GM18517 (cell line): ENCODE data around the gene VPS8.

ENCODE experiments used
- ATAC-seq: cut with Tn5 transposase; IDR thresholded peaks from one replicate; pipeline ENCODE4 v1.9.1; 2021; ENCODE audit warnings: mild to moderate bottlenecking, moderate library complexity; ENCODE audit not compliant: unreplicated experiment

Gene VPS8

DNA sequence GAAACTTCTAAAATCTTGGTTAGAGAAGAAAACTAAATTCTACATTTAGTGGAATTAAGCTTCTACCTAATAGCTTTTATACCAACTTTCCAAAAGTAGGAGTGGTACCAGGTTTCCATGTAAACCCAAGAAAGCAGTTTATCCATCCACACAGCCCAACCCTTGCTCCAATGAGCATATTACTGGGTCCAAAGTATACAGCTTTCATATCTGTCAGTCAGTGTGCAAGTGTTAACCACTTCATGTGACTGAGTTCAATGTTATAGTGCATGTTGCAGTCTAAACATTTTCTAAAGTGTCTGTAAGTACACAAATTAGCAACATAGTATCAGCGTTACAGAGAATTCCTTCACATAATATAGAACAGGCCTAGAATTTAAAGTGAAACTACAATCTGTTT lies 267.7 kb downstream of the VPS8 start:
- ATAC-seq, result no peak

DNA sequence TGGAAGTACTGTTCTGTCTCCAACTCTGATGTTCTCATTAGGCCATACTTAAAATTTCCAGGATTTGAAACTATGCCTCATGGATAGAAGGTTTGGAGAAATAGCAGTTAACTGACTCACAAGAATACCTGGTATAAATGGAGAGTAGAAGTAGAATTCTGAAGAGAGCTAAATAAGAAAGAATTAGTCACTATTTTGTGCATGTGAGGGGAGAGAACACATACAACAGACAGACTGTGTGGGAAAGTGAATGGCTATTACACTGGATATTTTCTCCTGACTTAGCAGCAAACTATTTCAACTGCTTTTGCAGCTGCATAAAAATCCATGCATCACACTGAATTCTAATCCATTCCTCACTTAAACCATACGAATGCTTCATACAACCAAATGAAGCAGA lies 269.6 kb downstream of the VPS8 start:
- no peak for ATAC-seq

DNA sequence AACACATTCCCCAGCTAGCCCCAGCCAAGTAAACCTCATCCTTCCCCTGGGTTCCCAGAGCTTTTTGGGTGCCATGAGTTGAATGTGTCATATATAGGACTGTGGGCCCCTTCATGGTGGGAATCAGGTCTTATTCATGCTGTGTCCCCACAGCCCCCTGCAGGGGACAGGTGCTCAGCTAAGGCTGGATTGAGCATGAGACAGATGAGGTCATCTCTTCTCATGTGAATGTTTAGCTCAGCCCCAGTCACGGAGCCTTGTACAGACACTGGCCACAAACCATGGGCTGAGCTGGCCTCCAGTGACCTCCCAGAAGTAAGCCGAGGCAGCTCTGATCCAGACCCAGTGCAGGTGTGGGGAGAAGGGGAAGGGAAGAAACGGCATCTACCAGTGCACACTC lies 270.2 kb downstream of the VPS8 start:
- no peak for ATAC-seq

DNA sequence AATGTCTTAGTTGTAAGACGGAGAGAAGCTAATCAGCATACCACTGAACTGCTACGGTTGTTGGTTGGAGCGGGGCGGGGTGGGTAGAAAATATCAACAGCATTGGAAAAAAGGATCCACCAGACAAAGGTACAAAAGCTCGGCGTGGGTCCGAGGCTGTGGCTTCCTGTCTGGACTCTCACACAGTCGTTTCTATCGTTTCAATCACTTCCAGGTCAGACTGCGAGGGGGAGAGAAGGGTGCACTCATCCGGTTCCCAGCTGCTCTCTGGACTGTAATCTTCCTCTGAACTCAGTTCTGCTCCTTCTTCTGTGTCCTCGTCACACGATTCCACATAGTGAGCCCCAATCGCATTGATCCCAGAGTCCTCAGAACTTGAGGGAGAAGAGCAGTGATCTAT lies 270.9 kb downstream of the VPS8 start:
- no peak for ATAC-seq

GRCh38 chr3:185084402-185084801 lies 272.4 kb downstream of the VPS8 start:
- no peak for ATAC-seq

DNA sequence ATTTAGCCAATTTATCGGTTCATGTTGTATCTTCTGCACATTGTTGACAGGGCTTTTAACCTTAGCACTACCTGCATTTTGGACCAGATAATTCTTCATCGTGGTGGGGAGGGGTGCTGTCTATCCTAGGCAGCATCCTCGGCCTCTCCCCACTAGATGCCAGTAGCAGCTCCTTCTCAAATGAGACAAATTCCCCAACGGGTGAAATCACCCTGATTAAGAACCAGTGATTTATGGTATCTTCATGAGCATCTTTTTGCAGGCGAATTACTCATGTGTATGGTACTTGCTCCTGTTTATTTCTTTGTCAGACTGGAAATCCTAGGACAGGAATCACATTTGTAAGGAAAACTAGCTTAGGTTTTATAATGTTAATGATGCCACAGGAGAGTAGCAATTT lies 272.9 kb downstream of the VPS8 start:
- ATAC-seq, result no peak

DNA sequence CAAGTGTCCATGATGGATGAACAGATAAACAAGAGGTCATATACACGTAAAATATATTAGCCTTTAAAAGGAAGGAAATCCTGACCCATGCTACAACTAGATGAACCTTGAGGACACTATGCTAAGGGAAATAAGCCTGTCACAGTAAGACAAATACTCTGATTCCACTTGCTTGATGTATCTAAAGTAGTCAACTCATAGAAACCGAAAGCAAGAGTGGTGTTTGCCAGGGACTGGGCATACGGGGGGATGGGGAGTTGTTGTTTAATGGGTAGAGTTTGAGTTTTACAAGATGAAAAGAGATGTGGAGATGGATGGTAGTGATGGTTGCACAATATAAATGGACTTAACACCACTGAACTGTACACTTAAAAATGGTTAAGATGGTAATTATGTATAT lies 275.5 kb downstream of the VPS8 start:
- ATAC-seq, result no peak

- ATAC-seq, result no peak
Observed at GRCh38 chr3:185089343-185089742, 277.4 kb downstream of the VPS8 start.

- ATAC-seq, result no peak
Observed at GRCh38 chr3:185089751-185090150, 277.8 kb downstream of the VPS8 start.

GRCh38 chr3:185090811-185091210 lies 278.8 kb downstream of the VPS8 start:
- ATAC-seq, result no peak

DNA sequence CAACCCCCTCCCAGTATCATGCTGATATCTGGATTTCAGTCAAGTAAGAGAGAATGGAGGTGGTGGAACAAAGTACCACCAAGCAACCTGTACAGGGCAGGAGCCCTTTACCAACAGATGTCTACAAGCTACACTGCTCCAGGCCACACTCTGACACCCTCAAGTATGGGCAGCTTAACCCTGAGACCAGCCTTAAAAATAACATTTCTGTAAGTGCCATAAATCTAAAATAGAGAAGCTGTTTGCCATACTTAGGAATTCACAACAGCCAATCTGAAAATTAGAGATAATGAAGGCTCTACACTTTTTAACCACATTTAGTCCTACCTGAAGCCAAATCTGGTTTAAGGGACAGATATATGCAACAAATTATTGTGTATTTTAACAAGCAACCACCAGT lies 281.1 kb downstream of the VPS8 start:
- no peak for ATAC-seq

GRCh38 chr3:185094697-185095096 lies 282.7 kb downstream of the VPS8 start:
- no peak for ATAC-seq
